NB4 (cell line): ENCODE data around the gene P2RY12.

ENCODE experiments used
- DNase-seq: peaks from one replicate; pipeline ENCODE4 v3.0.0; 2010; ENCODE audit warnings: low read depth
- H3K4me3 ChIP-seq: one replicate; pipeline ENCODE4 v1.5.1; 2011; ENCODE audit warnings: mild to moderate bottlenecking, low read depth, low read length, moderate library complexity
- CTCF ChIP-seq: IDR thresholded peaks from one replicate; pipeline ENCODE4 v1.5.1; 2012; ENCODE audit warnings: low read depth, low read length
- MAX ChIP-seq: IDR thresholded peaks from 2 replicates; pipeline ENCODE4 v1.6.1; 2011; ENCODE audit warnings: low read depth, low read length
- MYC ChIP-seq: IDR thresholded peaks from 2 replicates; pipeline ENCODE4 v1.6.1; 2011; ENCODE audit warnings: low read depth, low read length
- POLR2A ChIP-seq: IDR thresholded peaks from 2 replicates; pipeline ENCODE4 v1.6.1; 2011; ENCODE audit warnings: mild to moderate bottlenecking; ENCODE audit not compliant: insufficient read length; ENCODE audit errors: extremely low read depth

Gene P2RY12

GRCh38 chr3:151300539-151300938 is 84.0 kb downstream of the P2RY12 start:
- TF ChIP-seq MAX = no peak
- TF ChIP-seq POLR2A = no peak
- TF ChIP-seq MYC = no peak
- TF ChIP-seq CTCF = no peak
- no peak for DNase-seq
- no peak overlapping the region for H3K4me3 ChIP-seq

- H3K4me3 ChIP-seq = no peak overlapping the region
- no peak for TF ChIP-seq POLR2A
- no peak for TF ChIP-seq MAX
- DNase-seq = no peak
Observed at GRCh38 chr3:151299006-151299405, 85.5 kb downstream of the P2RY12 start.

- no peak for TF ChIP-seq MYC
- TF ChIP-seq POLR2A = no peak
- no peak for TF ChIP-seq CTCF
- H3K4me3 ChIP-seq = no peak overlapping the region
- no peak for DNase-seq
Observed at GRCh38 chr3:151297429-151297828, 87.1 kb downstream of the P2RY12 start.

GRCh38 chr3:151296226-151296625 is 88.3 kb downstream of the P2RY12 start:
- TF ChIP-seq MAX (no peak), POLR2A (no peak)
- no peak for DNase-seq
- no peak overlapping the region for H3K4me3 ChIP-seq

GRCh38 chr3:151293127-151293526 is 91.4 kb downstream of the P2RY12 start:
- DNase-seq = no peak
- H3K4me3 ChIP-seq = no peak overlapping the region
- TF ChIP-seq CTCF (no peak), MAX (no peak), MYC (no peak), POLR2A (no peak)

GRCh38 chr3:151290673-151291072 is 93.9 kb downstream of the P2RY12 start:
- DNase-seq = peak; percentile 57
- TF ChIP-seq MAX (no peak), CTCF (peak; percentile 12)
- H3K4me3 ChIP-seq = no peak overlapping the region

DNA sequence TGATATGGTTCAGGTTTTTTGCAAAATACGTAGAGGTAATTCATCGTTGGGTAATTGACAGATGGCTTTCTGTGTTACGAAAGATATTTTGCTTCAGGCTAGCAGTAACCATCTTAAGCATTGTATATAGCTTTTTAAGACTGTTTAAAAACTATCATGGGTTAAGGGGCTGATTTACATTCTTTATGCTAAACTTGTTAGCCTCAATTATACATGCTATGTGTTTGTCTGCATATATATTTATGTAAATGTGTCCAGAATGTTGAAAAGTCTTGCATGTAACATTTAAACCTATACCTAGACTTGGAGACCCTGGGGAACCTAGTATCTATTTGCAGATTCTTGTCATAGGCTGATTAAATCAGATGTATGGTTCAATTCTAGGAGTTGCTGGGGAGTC is 95.1 kb downstream of the P2RY12 start:
- no peak for DNase-seq
- no peak for TF ChIP-seq MAX
- TF ChIP-seq MYC = no peak
- TF ChIP-seq CTCF = no peak
- TF ChIP-seq POLR2A = no peak

More for the DNA sequence above, 95.1 kb downstream of the P2RY12 start:
- no peak overlapping the region for H3K4me3 ChIP-seq
